HL-60 (cell line): ENCODE results near the gene ASB18.
"Not testable (repeated sequence)": the region's sequence is repeated elsewhere in the genome, so short reads cannot be mapped to it uniquely, and the experiment has no call there.

Source experiments
- DNase-seq, 2 experiments: peaks; one replicate each; pipeline ENCODE4 v3.0.0-alpha.2; 2010 to 2020; ENCODE audit warnings: low read depth in 1 of 2, low spot score in 1 of 2
- H3K27ac ChIP-seq: fragments of 250-450 bp; sonication (Bioruptor Pico); replicated peaks from 2 replicates; pipeline ENCODE4 v1.5.1; 2020; ENCODE audit warnings: mild to moderate bottlenecking, moderate library complexity
- H3K27me3 ChIP-seq: fragments of 250-450 bp; sonication (Bioruptor Pico); 2 replicates; pipeline ENCODE4 v1.5.1; 2021; ENCODE audit warnings: mild to moderate bottlenecking, moderate library complexity; ENCODE audit not compliant: insufficient read depth, poor library complexity, severe bottlenecking
- H3K4me3 ChIP-seq: replicated peaks from 2 replicates; pipeline ENCODE4 v1.5.1; 2011; ENCODE audit warnings: mild to moderate bottlenecking, control low read depth, low read length; ENCODE audit not compliant: insufficient read depth
- GABPA ChIP-seq: IDR thresholded peaks from 2 replicates; pipeline ENCODE4 v1.6.1; 2012; ENCODE audit warnings: low read depth
- POLR2AphosphoS5 ChIP-seq: IDR thresholded peaks from 2 replicates; pipeline ENCODE4 v1.6.1; 2012; ENCODE audit warnings: low read depth
- SPI1 ChIP-seq: IDR thresholded peaks from 2 replicates; pipeline ENCODE4 v1.6.1; 2012; ENCODE audit warnings: low read depth, mild to moderate bottlenecking, borderline replicate concordance
- TF ChIP-seq, protein P1 (sequence below): IDR thresholded peaks from one replicate; pipeline ENCODE4 v1.5.1; 2011; ENCODE audit warnings: low read length, control low read depth, inconsistent platforms; ENCODE audit not compliant: insufficient read depth
- TF ChIP-seq, protein P2 (sequence below): IDR thresholded peaks from 2 replicates; pipeline ENCODE4 v1.6.1; 2012; ENCODE audit warnings: low read depth; ENCODE audit not compliant: insufficient replicate concordance

Gene ASB18

DNA sequence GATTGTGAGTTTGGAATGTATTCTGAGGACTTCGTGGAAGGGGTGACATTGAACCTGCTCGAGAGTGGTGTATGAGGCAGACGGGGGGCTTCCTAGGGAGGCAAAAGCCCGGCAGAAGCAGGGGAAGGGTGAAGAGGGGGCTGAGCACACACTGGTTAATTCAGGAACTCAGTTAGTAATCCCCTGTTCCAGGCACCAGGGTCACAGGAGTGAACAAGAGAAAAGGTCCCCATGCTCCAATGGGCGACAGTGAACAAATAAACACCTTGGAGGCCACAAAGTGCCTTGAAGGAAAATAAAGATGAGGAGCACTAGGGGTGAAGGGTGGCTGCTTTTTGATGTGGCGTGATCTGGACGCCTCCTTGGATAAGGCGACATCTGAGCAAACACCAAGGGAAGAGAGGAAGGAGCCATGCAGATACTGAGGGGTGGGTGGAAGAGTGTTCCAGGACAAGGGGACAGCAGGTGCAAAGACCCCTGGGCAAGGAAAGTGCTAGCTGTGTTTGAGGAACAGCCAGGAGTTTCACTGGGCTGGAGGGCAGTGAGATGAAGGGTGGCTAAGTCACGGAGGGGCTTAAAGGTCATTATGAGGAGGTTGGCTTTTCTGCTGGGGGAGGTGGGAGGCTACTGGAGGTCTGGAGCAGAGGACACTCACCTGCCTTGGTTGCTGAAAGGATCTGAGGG is 26.7 kb upstream of the ASB18 start:
- no peak for DNase-seq
- Histone ChIP-seq H3K27ac (no peak overlapping the region), H3K27me3 (no peaks in the 10 kb centered on the region), H3K4me3 (no peak overlapping the region)
- no peak for TF ChIP-seq POLR2AphosphoS5
- TF ChIP-seq, protein P1, sequence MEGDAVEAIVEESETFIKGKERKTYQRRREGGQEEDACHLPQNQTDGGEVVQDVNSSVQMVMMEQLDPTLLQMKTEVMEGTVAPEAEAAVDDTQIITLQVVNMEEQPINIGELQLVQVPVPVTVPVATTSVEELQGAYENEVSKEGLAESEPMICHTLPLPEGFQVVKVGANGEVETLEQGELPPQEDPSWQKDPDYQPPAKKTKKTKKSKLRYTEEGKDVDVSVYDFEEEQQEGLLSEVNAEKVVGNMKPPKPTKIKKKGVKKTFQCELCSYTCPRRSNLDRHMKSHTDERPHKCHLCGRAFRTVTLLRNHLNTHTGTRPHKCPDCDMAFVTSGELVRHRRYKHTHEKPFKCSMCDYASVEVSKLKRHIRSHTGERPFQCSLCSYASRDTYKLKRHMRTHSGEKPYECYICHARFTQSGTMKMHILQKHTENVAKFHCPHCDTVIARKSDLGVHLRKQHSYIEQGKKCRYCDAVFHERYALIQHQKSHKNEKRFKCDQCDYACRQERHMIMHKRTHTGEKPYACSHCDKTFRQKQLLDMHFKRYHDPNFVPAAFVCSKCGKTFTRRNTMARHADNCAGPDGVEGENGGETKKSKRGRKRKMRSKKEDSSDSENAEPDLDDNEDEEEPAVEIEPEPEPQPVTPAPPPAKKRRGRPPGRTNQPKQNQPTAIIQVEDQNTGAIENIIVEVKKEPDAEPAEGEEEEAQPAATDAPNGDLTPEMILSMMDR, result no peak
- TF ChIP-seq, protein P2, sequence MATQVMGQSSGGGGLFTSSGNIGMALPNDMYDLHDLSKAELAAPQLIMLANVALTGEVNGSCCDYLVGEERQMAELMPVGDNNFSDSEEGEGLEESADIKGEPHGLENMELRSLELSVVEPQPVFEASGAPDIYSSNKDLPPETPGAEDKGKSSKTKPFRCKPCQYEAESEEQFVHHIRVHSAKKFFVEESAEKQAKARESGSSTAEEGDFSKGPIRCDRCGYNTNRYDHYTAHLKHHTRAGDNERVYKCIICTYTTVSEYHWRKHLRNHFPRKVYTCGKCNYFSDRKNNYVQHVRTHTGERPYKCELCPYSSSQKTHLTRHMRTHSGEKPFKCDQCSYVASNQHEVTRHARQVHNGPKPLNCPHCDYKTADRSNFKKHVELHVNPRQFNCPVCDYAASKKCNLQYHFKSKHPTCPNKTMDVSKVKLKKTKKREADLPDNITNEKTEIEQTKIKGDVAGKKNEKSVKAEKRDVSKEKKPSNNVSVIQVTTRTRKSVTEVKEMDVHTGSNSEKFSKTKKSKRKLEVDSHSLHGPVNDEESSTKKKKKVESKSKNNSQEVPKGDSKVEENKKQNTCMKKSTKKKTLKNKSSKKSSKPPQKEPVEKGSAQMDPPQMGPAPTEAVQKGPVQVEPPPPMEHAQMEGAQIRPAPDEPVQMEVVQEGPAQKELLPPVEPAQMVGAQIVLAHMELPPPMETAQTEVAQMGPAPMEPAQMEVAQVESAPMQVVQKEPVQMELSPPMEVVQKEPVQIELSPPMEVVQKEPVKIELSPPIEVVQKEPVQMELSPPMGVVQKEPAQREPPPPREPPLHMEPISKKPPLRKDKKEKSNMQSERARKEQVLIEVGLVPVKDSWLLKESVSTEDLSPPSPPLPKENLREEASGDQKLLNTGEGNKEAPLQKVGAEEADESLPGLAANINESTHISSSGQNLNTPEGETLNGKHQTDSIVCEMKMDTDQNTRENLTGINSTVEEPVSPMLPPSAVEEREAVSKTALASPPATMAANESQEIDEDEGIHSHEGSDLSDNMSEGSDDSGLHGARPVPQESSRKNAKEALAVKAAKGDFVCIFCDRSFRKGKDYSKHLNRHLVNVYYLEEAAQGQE, result no peak
- no peak for TF ChIP-seq GABPA
- no peak for TF ChIP-seq SPI1

DNA sequence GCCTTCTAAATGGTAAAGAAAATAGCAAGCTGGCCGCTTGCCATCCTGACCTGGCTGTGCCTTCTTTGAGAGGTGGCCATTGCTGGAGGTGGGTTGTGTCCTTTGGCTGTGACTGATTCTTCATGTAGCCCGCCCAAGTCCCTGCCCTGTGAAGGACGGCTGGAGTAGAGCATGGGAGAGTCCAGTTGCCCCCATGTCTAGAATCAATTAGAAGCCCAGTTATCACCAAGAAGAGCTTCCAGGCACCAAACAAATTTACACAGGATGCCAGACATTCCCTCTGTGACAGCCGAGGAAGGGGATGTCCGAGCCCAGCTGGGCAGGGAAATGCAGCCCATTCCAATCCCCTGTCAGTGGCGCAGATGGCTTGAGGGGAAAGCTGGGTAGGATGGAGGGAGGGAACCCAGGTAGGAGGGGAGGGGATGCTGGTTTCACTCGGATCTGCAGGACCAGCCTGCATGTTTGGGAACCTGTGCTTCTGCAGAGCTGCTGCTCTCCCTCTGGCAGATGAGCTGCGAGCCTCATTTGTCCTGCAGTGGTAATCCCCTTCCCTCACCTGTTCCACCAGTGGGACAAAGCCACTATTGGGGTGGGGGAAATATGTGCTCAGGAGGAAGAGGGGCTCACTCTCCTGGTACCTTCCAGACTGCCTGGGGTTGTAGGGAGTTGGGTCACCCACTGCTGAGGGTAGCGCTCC is 25.7 kb upstream of the ASB18 start:
- Histone ChIP-seq H3K27ac (no peak overlapping the region), H3K4me3 (no peak overlapping the region), H3K27me3 (no peaks in the 10 kb centered on the region)
- DNase-seq, result no peak
- TF ChIP-seq SPI1 (no peak), GABPA (no peak), POLR2AphosphoS5 (no peak)
- TF ChIP-seq, protein P1, result no peak
- TF ChIP-seq, protein P2, result no peak

DNA sequence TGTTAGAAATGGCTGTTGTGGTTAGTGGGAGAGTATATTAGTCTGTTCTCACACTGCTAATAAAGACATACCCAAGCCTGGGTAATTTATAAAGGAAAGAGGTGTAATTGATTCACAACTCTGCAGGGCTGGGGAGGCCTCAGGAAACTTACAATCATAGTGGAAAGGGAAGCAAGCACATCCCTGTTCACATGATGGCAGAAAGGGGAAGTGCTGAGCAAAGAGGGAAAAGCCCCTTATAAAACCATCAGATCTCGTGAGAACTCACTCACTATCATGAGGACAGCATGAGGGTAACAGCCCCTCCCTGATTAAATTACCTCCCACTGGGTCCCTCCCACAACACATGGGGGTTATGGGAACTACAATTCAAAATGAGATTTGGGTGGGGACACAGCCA is 24.2 kb upstream of the ASB18 start:
- not testable (repeated sequence) for H3K27ac ChIP-seq, H3K27me3 ChIP-seq, DNase-seq, H3K4me3 ChIP-seq
- TF ChIP-seq SPI1, result peak; percentile 62

DNA sequence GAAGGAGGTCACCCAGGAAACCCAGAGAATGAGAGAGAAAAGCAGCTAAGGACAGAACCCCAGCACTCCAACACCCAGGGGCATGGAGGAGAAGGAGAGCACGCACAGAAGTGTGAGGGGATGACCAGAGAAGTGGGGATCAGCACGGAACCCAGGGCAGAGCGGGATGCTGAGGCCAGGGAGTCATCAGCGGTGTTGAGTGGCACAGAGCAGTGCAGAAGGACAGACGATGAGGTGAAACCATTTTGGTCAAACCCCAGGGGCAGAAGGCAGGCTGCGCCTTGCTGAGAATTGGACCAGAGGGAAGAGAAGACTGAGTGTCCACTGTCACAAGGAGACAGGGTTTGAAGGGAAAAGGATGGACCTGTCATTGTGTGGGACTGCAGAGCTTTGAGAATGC is 23.4 kb upstream of the ASB18 start:
- DNase-seq, result no peak
- H3K27ac ChIP-seq, result no peak overlapping the region
- no peak overlapping the region for H3K4me3 ChIP-seq
- H3K27me3 ChIP-seq, result no peaks in the 10 kb centered on the region
- no peak for TF ChIP-seq GABPA
- TF ChIP-seq, protein P2, result no peak
- TF ChIP-seq SPI1, result no peak
- TF ChIP-seq POLR2AphosphoS5, result no peak
- TF ChIP-seq, protein P1, result no peak
